ENCODE data around the gene GPER1.

DNA sequence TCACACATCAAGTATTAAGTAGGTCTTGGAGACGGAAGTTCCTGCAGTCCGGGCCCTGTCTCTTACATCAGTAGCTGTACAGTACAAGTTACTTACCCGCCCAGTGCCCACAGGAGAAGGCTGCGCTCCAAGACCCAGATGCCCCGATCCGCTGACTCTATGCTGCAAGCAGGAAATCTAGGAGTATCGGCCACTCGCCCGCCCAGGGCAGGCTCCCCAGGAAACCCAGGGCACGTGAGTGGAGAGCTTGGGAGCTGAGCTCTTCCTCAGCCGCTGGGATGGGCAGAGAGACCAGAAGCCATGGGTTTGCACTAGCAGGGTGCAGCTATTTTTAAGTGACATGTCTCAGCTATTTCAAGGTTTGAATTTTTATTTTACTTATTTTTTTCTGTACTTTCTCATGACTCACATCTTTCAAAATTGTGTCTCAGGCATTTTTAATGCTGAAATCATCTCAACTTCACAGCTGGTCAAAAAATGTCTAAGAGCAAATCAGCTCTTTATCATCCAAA lies 1.9 kb upstream of the GPER1 start:
- TF ChIP-seq, protein P1, sequence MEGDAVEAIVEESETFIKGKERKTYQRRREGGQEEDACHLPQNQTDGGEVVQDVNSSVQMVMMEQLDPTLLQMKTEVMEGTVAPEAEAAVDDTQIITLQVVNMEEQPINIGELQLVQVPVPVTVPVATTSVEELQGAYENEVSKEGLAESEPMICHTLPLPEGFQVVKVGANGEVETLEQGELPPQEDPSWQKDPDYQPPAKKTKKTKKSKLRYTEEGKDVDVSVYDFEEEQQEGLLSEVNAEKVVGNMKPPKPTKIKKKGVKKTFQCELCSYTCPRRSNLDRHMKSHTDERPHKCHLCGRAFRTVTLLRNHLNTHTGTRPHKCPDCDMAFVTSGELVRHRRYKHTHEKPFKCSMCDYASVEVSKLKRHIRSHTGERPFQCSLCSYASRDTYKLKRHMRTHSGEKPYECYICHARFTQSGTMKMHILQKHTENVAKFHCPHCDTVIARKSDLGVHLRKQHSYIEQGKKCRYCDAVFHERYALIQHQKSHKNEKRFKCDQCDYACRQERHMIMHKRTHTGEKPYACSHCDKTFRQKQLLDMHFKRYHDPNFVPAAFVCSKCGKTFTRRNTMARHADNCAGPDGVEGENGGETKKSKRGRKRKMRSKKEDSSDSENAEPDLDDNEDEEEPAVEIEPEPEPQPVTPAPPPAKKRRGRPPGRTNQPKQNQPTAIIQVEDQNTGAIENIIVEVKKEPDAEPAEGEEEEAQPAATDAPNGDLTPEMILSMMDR (IDR thresholded peaks at IDR 0.05), result no peak
- no peak for TF ChIP-seq EZH2 (IDR thresholded peaks at IDR 0.05)
